GM18907 (cell line): ENCODE measurements around the gene DHX9.

ENCODE experiments used
- ATAC-seq: cut with Tn5 transposase; IDR thresholded peaks from one replicate; pipeline ENCODE4 v1.9.1; 2021; ENCODE audit warnings: mild to moderate bottlenecking, moderate library complexity; ENCODE audit not compliant: unreplicated experiment

The DHX9 gene

DNA sequence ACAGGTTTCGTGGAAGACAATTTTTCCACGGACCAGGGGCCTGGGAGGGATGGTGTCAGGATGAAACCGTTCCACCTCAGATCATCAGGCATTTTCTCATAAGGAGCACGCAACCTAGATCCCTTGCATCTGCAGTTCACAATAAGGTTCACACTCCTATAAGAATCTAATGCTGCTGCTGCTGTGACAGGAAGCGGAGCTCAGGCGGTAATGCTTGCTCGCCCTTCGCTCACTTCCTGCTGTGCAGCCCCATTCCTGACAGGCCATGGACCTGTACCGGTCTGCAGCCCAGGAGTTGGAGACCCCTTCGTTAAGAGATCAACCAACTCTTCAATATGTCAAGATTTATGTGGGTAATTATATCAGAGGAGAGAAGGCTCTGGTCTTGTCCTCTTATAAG is 3.3 kb upstream of the DHX9 start:
- no peak for ATAC-seq

DNA sequence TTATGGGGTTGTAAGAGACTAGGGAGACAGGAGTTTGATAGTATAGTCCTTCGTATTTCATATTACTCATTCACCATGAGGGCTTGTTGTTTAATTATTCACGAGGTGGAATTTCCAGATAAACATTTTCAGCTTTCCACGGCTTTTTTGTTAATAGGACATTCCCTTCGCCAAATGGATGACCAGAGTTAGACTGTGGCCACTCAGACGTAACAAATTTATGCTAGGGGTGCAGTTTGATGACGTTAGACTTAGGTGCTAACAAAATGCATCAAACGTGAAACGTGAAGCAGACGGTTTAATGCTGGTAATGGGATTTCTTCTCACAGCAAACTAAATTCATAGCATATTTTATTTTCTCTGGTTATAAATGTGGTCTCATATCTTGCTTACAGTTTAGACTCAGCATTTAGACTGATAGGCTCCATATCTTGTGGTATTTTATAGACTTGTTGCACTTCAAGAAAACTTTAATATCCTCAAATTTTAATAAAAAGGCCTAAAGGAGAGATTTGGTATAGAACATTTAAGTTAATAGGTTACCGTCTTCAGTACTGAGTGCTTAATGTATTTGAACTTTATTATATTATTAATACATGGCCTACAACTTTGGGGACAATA is 2.3 kb downstream of the DHX9 start:
- ATAC-seq, result no peak

DNA sequence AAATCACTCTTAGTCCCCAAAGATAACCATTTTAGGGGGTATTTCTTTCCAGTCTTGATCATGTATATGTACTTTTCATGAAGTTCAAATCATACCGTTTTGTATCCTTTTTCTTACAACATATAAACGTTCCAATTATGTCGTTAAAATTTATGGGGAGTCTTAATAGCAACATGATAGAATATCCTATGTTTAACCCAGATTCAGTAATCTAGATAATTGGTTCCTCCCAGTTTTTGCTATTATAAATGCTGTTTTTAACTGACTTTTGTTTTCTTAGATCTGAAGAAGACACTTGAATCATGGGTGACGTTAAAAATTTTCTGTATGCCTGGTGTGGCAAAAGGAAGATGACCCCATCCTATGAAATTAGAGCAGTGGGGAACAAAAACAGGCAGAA is 3.1 kb downstream of the DHX9 start:
- no peak for ATAC-seq

DNA sequence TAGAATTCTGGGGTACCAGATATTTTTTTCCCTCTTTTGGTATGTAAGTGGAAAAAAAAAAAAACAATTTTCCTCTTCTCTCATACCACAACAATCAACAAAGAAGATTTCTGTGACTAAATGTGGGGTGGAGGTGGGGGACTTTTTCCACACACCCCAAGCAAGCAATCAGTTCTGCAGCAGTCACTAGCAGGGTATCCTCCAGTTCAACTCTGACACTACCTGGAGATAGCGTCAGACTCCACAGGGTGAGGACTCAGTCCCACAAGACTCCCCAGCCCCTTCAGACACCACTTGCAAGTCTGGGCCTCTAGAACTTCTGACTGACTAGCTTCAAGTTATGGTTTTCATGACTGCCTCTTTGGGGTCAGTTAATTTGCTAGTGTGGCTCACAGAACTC is 6.2 kb downstream of the DHX9 start:
- no peak for ATAC-seq

DNA sequence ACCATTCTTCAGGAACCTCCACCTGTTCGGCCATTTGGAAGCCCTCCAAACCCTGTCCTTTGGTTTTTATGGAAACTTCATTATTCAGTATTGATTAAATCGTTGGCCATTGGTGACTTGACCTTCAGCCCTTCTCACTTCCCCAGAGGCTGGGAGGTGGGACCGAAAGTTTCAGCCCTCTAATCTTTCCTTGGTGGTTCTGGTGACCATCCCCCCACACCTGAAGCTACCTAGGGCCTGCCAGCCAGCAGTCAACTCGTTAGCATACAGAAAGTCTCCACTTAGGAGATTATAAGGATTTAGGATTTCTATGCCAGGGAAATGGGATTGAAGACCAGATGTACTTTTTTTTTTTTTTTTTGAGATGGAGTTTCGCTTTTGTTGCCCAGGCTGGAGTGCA is 6.7 kb downstream of the DHX9 start:
- no peak for ATAC-seq

DNA sequence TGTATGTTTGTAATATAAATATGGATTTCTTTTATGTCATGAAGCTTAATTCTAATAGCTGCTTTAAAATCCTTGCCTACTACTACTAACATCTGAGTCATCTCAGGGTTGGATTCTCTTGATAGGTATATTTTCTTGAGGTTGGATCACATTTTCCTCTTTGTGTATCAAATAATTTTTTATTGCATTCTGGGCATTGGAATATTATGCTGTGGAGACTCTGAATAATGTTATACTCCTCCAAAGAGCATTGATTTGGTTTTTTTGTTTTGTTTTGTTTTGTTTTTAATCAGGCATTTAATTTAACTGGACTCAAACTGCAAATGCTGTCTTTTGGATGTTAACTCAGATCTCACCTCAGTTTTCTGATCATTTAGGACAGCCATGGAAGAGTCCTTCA is 8.0 kb downstream of the DHX9 start:
- ATAC-seq, result no peak

DNA sequence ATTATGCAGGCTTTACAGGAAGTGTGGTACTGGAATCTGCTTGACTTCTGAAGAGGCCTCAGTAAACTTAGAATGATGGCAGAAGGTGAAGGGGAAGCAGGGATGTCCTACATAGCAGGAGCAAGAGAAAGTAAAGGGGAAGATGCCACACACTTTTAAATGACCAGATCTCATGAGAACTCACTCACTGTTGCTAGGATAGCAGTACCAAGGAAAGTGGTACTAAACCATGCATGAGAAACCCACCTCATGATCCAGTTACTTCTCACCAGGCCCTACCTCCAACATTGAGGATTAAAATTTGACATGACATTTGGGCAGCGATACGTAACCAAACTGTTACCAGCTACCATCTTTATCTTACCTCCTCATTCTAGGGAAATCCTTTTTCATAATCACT is 9.6 kb downstream of the DHX9 start:
- no peak for ATAC-seq

DNA sequence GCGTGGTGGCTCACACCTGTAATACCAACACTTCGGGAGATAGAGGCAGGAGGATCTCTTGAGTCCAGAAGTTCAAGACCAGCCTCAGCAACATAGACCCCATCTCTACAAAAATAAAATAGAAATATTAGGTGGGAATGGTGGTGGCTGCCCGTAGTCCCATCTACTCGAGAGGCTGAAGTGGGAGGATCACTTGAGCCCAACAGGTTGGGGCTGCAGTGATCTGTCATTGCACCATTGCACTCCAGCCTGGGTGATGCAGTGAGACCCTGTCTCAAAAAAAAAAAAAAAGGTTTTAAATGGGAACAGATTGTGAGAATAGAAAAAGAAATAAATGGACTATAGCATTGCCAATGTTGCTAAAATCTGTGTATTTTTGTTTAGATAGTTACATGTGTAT is 11.2 kb downstream of the DHX9 start:
- no peak for ATAC-seq

DNA sequence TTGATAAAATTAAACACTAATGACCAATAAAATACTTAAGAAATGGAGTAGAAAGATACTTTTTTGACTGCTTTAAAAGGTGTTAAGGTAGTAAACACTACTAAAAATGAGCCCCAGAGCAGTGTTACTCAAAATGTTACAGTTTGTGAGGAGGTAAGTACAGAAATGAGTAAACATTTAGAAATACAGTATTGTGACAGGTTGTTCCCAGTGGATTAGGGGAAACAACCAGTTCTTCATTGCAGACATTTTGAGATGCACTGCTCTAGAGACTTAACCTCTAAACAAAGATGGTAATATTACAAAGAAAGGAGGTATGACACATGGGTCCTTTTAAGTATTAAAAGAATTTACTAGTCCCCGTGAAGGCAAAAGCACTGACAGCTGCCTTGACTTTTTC is 12.7 kb downstream of the DHX9 start:
- no peak for ATAC-seq

DNA sequence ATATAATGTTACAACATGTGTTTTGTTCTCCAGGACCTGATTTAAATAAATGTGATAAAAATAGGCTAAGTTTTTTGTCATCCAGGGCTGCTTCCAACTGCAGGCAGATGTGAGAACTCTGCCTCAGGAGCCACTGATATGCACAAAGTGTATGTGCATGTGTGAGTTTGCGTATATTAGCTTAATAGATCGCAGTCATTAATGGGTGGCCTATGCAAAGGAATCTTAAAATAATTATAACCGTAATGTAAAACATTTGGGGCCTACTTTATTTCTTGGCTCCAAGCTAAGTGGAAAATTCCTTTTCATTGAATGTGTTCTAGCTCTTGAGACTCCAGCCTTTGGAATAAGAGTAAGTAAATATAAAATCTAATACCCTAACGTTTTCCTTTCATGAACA is 16.8 kb downstream of the DHX9 start:
- no peak for ATAC-seq

DNA sequence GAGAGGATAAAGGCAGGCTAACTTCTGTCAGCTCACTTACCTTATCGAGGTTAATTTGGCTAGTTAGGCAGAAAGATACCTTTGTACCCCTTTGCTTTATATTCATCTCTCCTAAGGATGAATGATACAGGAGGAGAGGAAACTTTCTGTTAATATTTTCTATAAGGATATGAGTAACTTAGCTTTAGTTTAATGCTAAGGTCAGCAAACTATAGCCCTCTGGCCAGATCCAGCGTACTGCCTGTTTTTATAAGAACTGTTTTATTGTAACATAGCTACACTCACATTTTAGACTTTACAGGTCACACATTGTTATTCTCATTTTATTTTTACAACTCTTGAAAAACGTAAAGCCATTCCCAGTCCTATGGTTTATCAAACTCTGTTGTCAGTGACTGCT is 18.1 kb downstream of the DHX9 start:
- ATAC-seq, result no peak

DNA sequence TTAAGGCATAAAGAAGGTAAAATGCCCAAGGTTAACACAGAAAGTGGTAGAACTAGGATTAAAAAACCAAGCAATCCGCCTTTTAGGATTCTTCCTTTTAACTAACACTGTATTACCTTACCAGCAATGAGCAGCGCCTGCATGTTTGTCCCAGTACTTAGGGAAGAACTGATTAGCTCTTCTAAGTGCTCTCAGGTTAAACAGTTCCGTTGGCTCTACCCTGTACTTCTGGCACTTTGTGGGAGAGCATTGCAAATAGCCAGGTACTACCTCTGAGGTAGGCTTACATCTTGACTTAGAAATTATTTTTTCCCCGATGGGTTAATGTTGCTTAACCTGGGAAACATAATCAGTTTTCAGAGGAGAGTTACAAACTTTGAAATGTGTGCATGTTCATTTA is 21.5 kb downstream of the DHX9 start:
- no peak for ATAC-seq

DNA sequence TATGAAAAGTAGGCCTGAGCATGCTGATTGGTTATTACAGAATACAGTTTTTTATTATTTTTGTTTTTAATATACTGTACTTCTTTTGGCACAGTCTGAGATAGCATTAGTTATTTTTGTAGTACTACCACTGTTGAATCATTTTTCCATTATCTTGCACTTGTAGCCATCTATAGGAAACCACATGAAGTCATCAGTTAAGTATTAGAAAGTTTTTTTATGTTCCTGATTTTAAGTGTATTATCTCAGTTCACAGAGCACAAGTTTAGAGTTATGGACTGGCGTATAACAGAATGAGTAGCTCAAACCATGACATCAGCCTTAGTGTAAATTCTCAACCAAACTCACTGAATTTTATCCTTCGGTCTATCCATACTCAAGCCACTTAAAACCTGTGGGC is 22.8 kb downstream of the DHX9 start:
- ATAC-seq, result no peak

DNA sequence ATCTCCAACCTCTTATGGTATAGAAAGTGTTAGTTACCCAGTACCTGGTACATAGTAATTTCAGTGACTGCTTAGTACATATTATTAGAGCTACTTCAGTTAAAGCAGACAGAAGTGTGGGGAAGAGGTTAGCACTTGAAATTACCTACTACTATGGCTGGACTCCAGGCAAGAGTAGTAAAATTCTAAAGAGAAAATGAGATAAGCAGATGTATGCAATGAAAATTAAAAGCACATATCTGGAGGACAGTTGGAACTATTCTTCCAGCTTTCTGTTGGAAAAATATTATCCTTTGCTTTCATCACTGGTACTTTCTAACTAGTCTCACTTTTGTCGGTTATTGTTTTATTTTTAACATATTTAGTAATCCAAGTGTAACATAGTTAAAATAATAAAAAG is 23.7 kb downstream of the DHX9 start:
- ATAC-seq, result no peak

DNA sequence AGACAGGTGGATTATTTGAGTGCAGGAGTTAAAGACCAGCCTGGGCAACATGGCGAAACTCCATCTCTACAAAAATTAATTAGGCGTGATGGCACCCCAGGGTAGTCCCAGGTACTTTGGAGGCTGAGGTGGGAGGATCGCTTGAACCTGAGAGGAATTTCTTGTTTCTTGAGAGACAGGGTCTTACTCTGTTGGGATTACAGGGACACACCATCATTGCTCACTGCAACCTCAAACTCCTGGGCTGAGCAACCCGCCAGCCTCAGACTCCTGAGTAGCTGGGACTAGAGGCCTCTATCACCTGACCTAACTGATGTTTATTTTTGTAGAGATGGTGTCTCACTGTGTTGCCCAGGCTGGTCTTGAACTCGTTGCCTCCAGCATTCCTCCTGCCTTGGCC is 24.8 kb downstream of the DHX9 start:
- no peak for ATAC-seq

DNA sequence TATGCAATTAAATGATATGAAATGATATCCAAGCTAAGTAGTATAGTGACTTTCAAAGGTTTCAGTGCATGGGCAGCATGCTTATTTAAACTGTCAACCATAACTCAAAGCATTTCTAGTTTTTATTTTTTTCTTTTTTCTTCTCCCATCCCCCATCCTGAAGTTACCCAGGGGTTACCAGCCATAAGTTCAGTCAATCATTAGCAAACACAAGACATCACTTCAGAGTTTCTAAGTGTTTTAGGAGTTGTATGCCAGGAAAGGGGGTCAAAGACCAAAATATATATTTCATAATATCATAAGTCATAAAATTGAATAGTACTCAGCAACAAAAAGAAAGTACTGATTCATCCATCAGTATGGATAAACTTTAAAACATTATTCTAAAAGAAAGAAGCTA is 28.7 kb downstream of the DHX9 start:
- ATAC-seq, result no peak

DNA sequence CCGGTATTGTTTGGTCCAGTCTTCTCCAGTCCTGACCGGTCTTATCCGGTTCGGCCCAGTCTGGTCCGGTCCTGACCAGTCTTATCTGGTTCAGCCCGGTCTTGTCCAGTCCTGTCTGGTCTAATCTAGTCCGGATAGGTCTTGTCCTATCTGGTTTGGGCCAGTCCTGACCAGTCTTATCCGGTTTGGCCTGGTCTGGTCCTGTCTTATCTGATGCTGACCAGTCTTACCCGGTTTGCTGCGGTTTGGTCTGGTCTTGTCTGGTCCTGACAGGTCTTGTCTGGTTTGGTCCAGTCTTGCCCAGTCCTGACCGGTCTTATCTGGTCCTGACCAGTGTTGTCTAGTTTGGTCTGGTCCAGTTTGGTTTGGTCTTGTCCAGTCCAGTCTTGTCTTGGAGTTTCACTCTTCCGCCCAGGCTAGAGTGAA is 30.1 kb downstream of the DHX9 start:
- no peak for ATAC-seq

DNA sequence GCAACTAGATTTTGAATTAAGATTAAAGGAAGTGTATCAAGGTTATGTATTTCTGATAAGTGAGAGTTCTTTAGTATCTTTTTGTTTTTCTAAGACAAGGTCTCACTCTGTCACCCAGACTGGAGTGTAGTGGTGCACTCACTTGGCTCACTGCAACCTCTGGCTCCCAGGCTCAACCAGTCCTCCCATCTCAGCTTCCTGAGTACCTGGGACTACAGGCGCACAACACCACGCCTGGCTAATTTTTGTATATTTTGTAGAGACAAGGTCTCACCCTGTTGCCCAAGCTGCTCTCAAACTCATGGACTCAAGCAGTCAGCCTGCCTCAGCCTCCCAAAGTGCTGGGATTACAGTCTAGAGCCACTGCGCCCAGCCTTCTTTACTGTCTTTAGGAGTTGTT is 33.7 kb downstream of the DHX9 start:
- ATAC-seq, result no peak

DNA sequence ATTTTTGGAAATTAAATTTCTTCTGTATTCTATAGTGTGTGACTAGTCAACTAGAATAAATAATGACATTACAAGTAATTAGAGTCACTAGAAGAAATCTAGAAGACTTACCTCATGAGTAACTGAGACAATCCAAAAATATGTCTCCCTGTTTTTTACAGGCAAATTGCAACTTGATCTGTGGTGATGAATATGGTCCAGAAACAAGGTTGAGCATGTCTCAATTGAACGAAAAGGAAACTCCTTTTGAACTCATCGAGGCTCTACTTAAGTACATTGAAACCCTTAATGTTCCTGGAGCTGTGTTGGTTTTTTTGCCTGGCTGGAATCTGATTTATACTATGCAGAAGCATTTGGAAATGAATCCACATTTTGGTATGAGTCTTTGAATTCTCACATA is 36.7 kb downstream of the DHX9 start:
- no peak for ATAC-seq

DNA sequence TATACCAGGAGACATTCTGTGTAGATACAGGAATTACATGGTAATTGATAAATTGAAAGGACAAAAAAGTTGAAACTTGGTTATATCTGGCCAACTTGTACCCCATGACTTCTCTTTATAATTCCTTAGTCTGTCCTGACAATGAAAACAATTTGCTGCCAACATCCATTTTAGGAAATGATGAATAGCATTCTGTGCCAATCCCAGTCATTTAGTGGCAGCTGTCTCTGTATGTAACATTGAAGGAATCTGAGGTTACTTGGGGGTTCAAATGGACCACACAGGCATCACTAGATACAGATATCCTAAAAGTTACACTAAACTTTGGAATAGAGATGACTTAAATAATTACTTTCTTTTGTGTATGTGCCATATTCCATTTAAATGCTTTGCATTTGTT is 38.2 kb downstream of the DHX9 start:
- no peak for ATAC-seq

DNA sequence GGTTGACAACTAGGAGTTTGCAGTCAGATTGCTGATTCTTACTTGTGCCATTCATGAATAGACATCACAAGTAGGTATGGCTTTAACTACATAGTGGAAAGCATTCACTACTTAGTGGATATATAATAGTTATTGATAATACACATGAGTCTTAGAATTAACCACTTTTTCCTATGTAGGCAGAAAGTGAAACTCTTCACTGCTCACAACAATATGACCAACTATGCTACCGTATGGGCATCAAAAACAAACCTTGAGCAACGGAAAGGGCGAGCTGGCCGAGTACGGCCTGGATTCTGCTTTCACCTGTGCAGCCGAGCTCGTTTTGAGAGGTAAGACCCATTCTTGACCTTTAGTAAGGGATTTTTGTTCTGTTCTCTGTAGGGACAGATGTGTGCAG is 38.7 kb downstream of the DHX9 start:
- ATAC-seq, result no peak

DNA sequence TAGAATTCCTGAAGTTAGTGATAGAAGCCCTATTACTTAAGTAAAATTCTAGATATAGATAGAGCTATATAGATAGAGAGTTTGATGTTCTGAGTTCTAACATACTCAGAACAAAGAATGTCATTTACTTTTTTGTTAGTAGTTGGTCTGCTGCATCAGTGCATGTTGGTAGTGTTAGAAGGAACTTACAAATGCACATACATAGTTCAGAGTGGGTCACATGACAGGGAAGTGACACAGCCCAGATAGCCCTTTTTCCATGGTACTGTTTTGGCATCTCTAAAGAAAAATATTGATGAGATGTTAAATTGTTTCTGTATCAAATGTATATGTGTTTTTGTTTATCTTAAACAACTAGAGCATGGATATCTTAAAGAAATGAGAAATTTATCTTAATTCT is 45.7 kb downstream of the DHX9 start:
- no peak for ATAC-seq

DNA sequence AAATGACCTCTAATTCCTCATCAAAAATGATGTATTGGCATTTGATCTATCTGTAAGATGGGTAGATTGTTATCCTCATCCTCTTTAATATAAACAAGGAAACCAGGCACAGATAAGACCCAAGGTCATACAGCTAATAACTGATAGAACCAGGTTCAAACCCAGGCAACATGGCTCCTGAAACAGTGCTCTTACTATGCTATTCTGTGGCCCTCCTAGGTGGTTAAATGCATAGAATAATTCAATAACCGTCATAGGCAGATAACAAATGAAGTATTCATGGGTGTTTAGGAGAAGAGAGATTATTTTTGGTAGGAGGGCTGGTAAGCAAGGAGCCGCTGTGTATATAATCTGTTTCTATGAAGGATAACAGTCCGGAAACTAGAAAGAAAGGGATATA is 46.4 kb downstream of the DHX9 start:
- ATAC-seq, result no peak

DNA sequence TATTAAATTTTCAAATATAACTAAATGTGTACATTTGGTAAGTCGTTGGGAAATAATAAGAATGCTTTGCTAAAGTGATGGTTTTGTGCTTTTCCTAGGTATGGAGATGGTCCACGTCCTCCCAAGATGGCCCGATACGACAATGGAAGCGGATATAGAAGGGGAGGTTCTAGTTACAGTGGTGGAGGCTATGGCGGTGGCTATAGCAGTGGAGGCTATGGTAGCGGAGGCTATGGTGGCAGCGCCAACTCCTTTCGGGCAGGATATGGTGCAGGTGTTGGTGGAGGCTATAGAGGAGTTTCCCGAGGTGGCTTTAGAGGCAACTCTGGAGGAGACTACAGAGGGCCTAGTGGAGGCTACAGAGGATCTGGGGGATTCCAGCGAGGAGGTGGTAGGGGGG is 47.8 kb downstream of the DHX9 start:
- no peak for ATAC-seq
